B cell (primary cell): Measurements from ENCODE around the gene UBXN6. TPM values are rescaled to one million over a fixed set of nuclear protein-coding genes. Genes with fewer than 3 reads are reported as not detected.

ENCODE experiments used
- ATAC-seq: fragments of 200-7000 bp; cut with Tn5 transposase; one replicate; pipeline ENCODE4 v1.10.0; 2021; ENCODE audit warnings: low read depth, mild to moderate bottlenecking, moderate number of reproducible peaks, moderate library complexity
- CTCF ChIA-PET: fragments of 350-600 bp; sonication (Branson Sonifier 250); formaldehyde crosslinking; loops from one replicate; lab custom pipeline; 2021; ENCODE audit warnings: antibody characterized with exemption, inconsistent platforms; lab: Charles Lee
- POLR2A ChIA-PET: fragments of 350-600 bp; sonication (Branson Sonifier 250); formaldehyde crosslinking; loops from one replicate; lab custom pipeline; 2021; ENCODE audit warnings: antibody characterized with exemption; lab: Charles Lee
- DNase-seq: peaks from one replicate; pipeline ENCODE4 v3.0.0; 2013
- H2AFZ ChIP-seq: 2 replicates; pipeline ENCODE4 v1.6.1; 2012; ENCODE audit warnings: mild to moderate bottlenecking, low read depth, low read length; ENCODE audit not compliant: insufficient read depth, poor library complexity, severe bottlenecking
- H3K27ac ChIP-seq, 2 donors: 1 replicate in 1 of 2; 2 replicates in 1 of 2; pipeline ENCODE4 v1.5.1; 2012 to 2013; ENCODE audit warnings: low read length in 2 of 2, mild to moderate bottlenecking in 2 of 2, moderate library complexity in 1 of 2
- H3K27me3 ChIP-seq, 4 experiments: fragments of 200-600 bp in 1 of 4; sonication (generic) in 1 of 4; replicated peaks in 1 of 4; 1 replicate in 2 of 4; 2 replicates in 2 of 4; pipeline versions ENCODE4 v1.6.1 to v1.7.0; 2013 to 2016; ENCODE audit warnings: low read length in 3 of 4, mild to moderate bottlenecking in 2 of 4, mixed read lengths in 1 of 4, moderate library complexity in 1 of 4; ENCODE audit not compliant: insufficient read depth in 4 of 4, control insufficient read depth in 3 of 4; ENCODE audit errors: control extremely low read depth in 1 of 4
- H3K36me3 ChIP-seq, 2 experiments: replicated peaks in 1 of 2; 1 replicate in 1 of 2; 2 replicates in 1 of 2; pipeline versions ENCODE4 v1.6.1 to v1.7.1; 2013; ENCODE audit warnings: low read length in 1 of 2; ENCODE audit not compliant: insufficient read depth in 2 of 2, control insufficient read depth in 1 of 2; ENCODE audit errors: control extremely low read depth in 1 of 2, extremely low read depth in 1 of 2
- H3K4me1 ChIP-seq, 2 donors: fragments of 200-600 bp in 1 of 2; sonication (generic) in 1 of 2; 1 replicate in 1 of 2; 2 replicates in 1 of 2; pipeline versions ENCODE4 v1.5.1 to v1.6.1; 2013 to 2017; ENCODE audit warnings: low read length in 2 of 2; ENCODE audit not compliant: control insufficient read depth in 2 of 2, insufficient read depth in 2 of 2
- H3K4me2 ChIP-seq: replicated peaks from 2 replicates; pipeline ENCODE3; 2012; ENCODE audit warnings: mild to moderate bottlenecking, low read depth, low read length; ENCODE audit not compliant: poor library complexity, severe bottlenecking
- H3K4me3 ChIP-seq, 5 experiments: fragments of 200-600 bp in 1 of 5; sonication (generic) in 1 of 5; 1 replicate in 3 of 5; 2 replicates in 2 of 5; pipeline versions ENCODE4 v1.5.1 to v1.7.0; 2011 to 2016; ENCODE audit warnings: low read length in 4 of 5, mild to moderate bottlenecking in 4 of 5, low read depth in 2 of 5, control low read depth in 1 of 5, moderate library complexity in 1 of 5; ENCODE audit not compliant: insufficient read depth in 1 of 5; ENCODE audit errors: control extremely low read depth in 1 of 5, extremely low read depth in 1 of 5
- H3K79me2 ChIP-seq: fragments of 200-600 bp; sonication (generic); one replicate; pipeline ENCODE4 v1.6.0; 2016; ENCODE audit warnings: low read length; ENCODE audit not compliant: control insufficient read depth, insufficient read depth
- H3K9ac ChIP-seq: fragments of 200-600 bp; sonication (generic); 2 replicates; pipeline ENCODE4 v1.6.1; 2017; ENCODE audit warnings: mild to moderate bottlenecking, low read length, moderate library complexity
- H3K9me3 ChIP-seq, 3 donors: one replicate each; pipeline versions ENCODE4 v1.6.1 to v1.7.1; 2013; ENCODE audit warnings: low read length in 2 of 3; ENCODE audit not compliant: control insufficient read depth in 2 of 3, insufficient read depth in 1 of 3; ENCODE audit errors: control extremely low read depth in 1 of 3
- H4K20me1 ChIP-seq: 2 replicates; pipeline ENCODE4 v1.6.0; 2012; ENCODE audit warnings: mild to moderate bottlenecking, low read length; ENCODE audit not compliant: insufficient read depth, control insufficient read depth, poor library complexity, severe bottlenecking
- H3K27ac Mint-ChIP-seq: one replicate; pipeline ENCODE4 v1.8.0; 2021; ENCODE audit warnings: mixed read lengths
- H3K27me3 Mint-ChIP-seq: one replicate; pipeline ENCODE4 v1.8.0; 2021; ENCODE audit warnings: mixed read lengths
- H3K4me1 Mint-ChIP-seq: one replicate; pipeline ENCODE4 v1.8.0; 2021; ENCODE audit warnings: mixed read lengths
- H3K4me3 Mint-ChIP-seq: one replicate; pipeline ENCODE4 v1.8.0; 2021; ENCODE audit warnings: mixed read lengths
- H3K9me3 Mint-ChIP-seq: one replicate; pipeline ENCODE4 v1.8.0; 2022; ENCODE audit warnings: mixed read lengths; ENCODE audit not compliant: insufficient read depth
- EZH2 ChIP-seq: IDR thresholded peaks from 2 replicates; pipeline ENCODE4 v1.6.1; 2012; ENCODE audit warnings: borderline replicate concordance, low read depth, mild to moderate bottlenecking, moderate library complexity, low read length; ENCODE audit not compliant: insufficient read depth, poor library complexity, severe bottlenecking
- WGBS: methylation state at CpG from one replicate; pipeline ENCODE4 v1.1.5; 2013; ENCODE audit warnings: missing lambda C conversion rate; ENCODE audit not compliant: insufficient coverage; 5-methylcytosine and 5-hydroxymethylcytosine counted together
- intact Hi-C: fragments of 100-400 bp; cut with micrococcal nuclease; formaldehyde crosslinking; loops from one replicate; pipeline ENCODE4 v1.10.0; 2022
- polyA plus RNA-seq: library from polyadenylated mRNA; depleted of rRNA; stranded (reverse); fragments of >200 nt; gene quantifications from 2 replicates; pipeline ENCODE4 v1.2.3, GENCODE V29; 2012
- total RNA-seq, 2 donors: library from RNA; stranded (reverse); fragments of 120-200 nt in 1 of 2; gene quantifications; 1 replicate in 1 of 2; 2 replicates in 1 of 2; pipeline versions ENCODE4 v1.2.3 to v1.2.4, GENCODE V29; 2013 to 2022
- TF ChIP-seq, protein P1 (sequence below): fragments of 200-600 bp; IDR thresholded peaks from one replicate; pipeline ENCODE4 v1.8.0; 2022; ENCODE audit warnings: antibody characterized with exemption, mild to moderate bottlenecking

The UBXN6 gene
- total and polyA plus RNA-seq, 2 donors (not counting 1 experiment from before 2014, with no cell fraction given): 75.8 to 76.6 TPM

GRCh38 chr19:4452230-4452990 is 5.2 kb downstream of the UBXN6 start:
- WGBS: 91% methylated on average over 24 of the region's 24 CpGs
- no peak overlapping the region for H3K27ac ChIP-seq
- ChIA-PET CTCF (no interaction called here), POLR2A (interaction anchor here (0.7 to 0.9 kb wide), 2 partner anchors 77 to 386 kb away, joined by 3 to 5 read pairs; partner anchors contain the start of gene ZBTB7A)
- H4K20me1 ChIP-seq: peaks cover 46% of the 10 kb centered on the region
- intact Hi-C loops: no loop called here
- no peaks in the 10 kb centered on the region for H3K9me3 ChIP-seq
- no peak for DNase-seq
- H3K9ac ChIP-seq: no peak overlapping the region
- H3K9me3 Mint-ChIP-seq: no peaks in the 10 kb centered on the region
- H3K27me3 Mint-ChIP-seq: no peaks in the 10 kb centered on the region
- no peaks in the 10 kb centered on the region for H3K27me3 ChIP-seq
- H3K4me2 ChIP-seq: no peak overlapping the region
- no peak overlapping the region for H3K4me3 ChIP-seq
- H3K79me2 ChIP-seq: peaks cover 18% of the 10 kb centered on the region
- peaks cover 1 to 44% of the 10 kb centered on the region in 2 experiments for H3K36me3 ChIP-seq
- peaks cover 20% of the 10 kb centered on the region for H3K4me1 Mint-ChIP-seq
- peaks cover 9 to 14% of the 10 kb centered on the region in 2 donors for H3K4me1 ChIP-seq
- H3K4me3 Mint-ChIP-seq: no peak overlapping the region
- no peak for ATAC-seq
- no peak for TF ChIP-seq EZH2
- TF ChIP-seq, protein P1, sequence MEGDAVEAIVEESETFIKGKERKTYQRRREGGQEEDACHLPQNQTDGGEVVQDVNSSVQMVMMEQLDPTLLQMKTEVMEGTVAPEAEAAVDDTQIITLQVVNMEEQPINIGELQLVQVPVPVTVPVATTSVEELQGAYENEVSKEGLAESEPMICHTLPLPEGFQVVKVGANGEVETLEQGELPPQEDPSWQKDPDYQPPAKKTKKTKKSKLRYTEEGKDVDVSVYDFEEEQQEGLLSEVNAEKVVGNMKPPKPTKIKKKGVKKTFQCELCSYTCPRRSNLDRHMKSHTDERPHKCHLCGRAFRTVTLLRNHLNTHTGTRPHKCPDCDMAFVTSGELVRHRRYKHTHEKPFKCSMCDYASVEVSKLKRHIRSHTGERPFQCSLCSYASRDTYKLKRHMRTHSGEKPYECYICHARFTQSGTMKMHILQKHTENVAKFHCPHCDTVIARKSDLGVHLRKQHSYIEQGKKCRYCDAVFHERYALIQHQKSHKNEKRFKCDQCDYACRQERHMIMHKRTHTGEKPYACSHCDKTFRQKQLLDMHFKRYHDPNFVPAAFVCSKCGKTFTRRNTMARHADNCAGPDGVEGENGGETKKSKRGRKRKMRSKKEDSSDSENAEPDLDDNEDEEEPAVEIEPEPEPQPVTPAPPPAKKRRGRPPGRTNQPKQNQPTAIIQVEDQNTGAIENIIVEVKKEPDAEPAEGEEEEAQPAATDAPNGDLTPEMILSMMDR: no peak
- no peak overlapping the region for H3K27ac Mint-ChIP-seq
- H2AFZ ChIP-seq: no peak overlapping the region

DNA sequence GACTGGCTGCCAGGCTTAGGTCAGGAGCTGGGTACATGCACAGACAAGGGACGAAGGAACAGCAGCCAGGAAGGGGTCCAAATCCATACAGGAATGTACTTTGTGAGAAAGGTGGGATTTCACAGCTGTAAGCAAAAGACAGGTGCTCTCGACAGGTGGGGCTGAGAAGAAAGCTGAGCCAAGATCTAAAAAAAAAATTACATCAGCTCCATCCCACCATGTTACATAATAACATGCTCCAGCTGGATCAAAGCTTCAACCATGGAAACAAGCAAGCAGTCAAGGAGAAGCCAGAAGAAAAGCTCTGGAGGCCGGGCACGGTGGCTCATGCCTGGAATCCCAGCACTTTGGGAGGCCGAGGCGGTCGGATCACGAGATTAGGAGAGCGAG is 8.0 kb downstream of the UBXN6 start:
- H3K27me3 Mint-ChIP-seq: no peaks in the 10 kb centered on the region
- DNase-seq (no peak), ATAC-seq (no peak)
- H2AFZ ChIP-seq: no peak overlapping the region
- TF ChIP-seq, protein P1: no peak
- TF ChIP-seq EZH2: no peak
- POLR2A ChIA-PET: interaction anchor here (0.6 kb wide), 1 partner anchor 57 kb away, joined by 3 read pairs; no protein-coding TSS in a partner anchor
- H3K79me2 ChIP-seq: no peaks in the 10 kb centered on the region
- H3K27ac Mint-ChIP-seq: no peak overlapping the region
- peaks cover 22% of the 10 kb centered on the region for H4K20me1 ChIP-seq
- CTCF ChIA-PET: interaction anchor here (1.1 kb wide), 1 partner anchor 76 kb away, joined by 3 read pairs; no protein-coding TSS in a partner anchor
- H3K4me3 Mint-ChIP-seq: no peak overlapping the region
- H3K27ac ChIP-seq: no peak overlapping the region
- peaks cover 1 to 70% of the 10 kb centered on the region in 2 experiments for H3K36me3 ChIP-seq
- H3K4me1 Mint-ChIP-seq: no peaks in the 10 kb centered on the region
- H3K9me3 ChIP-seq: no peaks in the 10 kb centered on the region
- H3K9ac ChIP-seq: no peak overlapping the region
- no peaks in the 10 kb centered on the region for H3K27me3 ChIP-seq
- H3K4me3 ChIP-seq: no peak overlapping the region
- no peaks in the 10 kb centered on the region for H3K9me3 Mint-ChIP-seq
- H3K4me1 ChIP-seq: no peaks in the 10 kb centered on the region
- WGBS: 100% methylated on average over 8 of the region's 9 CpGs
- H3K4me2 ChIP-seq: no peak overlapping the region
- intact Hi-C loops: no loop called here
